H1 (cell line): ENCODE data around the gene TMEM209. TPM values are rescaled to one million over a fixed set of nuclear protein-coding genes. Genes with fewer than 3 reads are reported as not detected.

Experiments used
- CTCF ChIA-PET: fragments of 300-600 bp; sonication (Branson Sonifier 250); formaldehyde crosslinking; loops from one replicate; lab custom pipeline; 2021; ENCODE audit not compliant: partially characterized antibody; lab: Charles Lee
- POLR2A ChIA-PET: fragments of 300-600 bp; sonication (Branson Sonifier 250); formaldehyde crosslinking; loops from one replicate; lab custom pipeline; 2021; ENCODE audit warnings: inconsistent platforms; ENCODE audit not compliant: partially characterized antibody; lab: Charles Lee
- DNase-seq, 2 experiments: peaks; one replicate each; pipeline versions ENCODE4 v3.0.0 to v3.0.0-alpha.2; 2010 to 2022; ENCODE audit warnings: low spot score in 2 of 2, low read depth in 1 of 2, mixed read lengths in 1 of 2
- FAIRE-seq: peaks from 2 replicates; lab custom pipeline; 2011; peaks lifted over from hg19 to GRCh38; lab: Jason Lieb, UNC
- H2AFZ ChIP-seq: 2 replicates; pipeline ENCODE4 v1.8.1; 2012; ENCODE audit warnings: low read length, inconsistent platforms
- H2AK5ac ChIP-seq: 2 replicates; pipeline ENCODE4 v1.6.1; 2013; ENCODE audit warnings: low read depth, low read length
- H2BK120ac ChIP-seq: replicated peaks from 2 replicates; pipeline ENCODE3; 2013; ENCODE audit warnings: low read depth, low read length, inconsistent platforms
- H2BK12ac ChIP-seq: 2 replicates; pipeline ENCODE4 v1.6.1; 2013; ENCODE audit warnings: low read depth, low read length
- H2BK15ac ChIP-seq: 2 replicates; pipeline ENCODE4 v1.6.1; 2013; ENCODE audit warnings: low read length
- H2BK20ac ChIP-seq: 2 replicates; pipeline ENCODE4 v1.6.1; 2013; ENCODE audit warnings: low read length
- H2BK5ac ChIP-seq: 2 replicates; pipeline ENCODE4 v1.6.1; 2013; ENCODE audit warnings: low read depth, low read length
- H3K14ac ChIP-seq: 2 replicates; pipeline ENCODE4 v1.6.1; 2013; ENCODE audit warnings: inconsistent platforms; ENCODE audit not compliant: insufficient read length
- H3K18ac ChIP-seq: 2 replicates; pipeline ENCODE4 v1.6.1; 2013; ENCODE audit warnings: low read length; ENCODE audit errors: extremely low read depth
- H3K23ac ChIP-seq: 2 replicates; pipeline ENCODE4 v1.6.1; 2013; ENCODE audit warnings: inconsistent platforms; ENCODE audit not compliant: insufficient read length
- H3K23me2 ChIP-seq: 2 replicates; pipeline ENCODE4 v1.6.1; 2013; ENCODE audit warnings: low read depth, low read length
- H3K27ac ChIP-seq: 2 replicates; pipeline ENCODE4 v1.6.1; 2011; ENCODE audit warnings: low read depth, low read length, inconsistent platforms
- H3K27me3 ChIP-seq, 4 experiments: replicated peaks in 1 of 4; 1 replicate in 1 of 4; 2 replicates in 3 of 4; pipeline versions ENCODE4 v1.6.1 to v1.8.1; 2011 to 2013; ENCODE audit warnings: low read length in 3 of 4, mild to moderate bottlenecking in 3 of 4, inconsistent platforms in 2 of 4, mixed read lengths in 2 of 4, moderate library complexity in 1 of 4; ENCODE audit not compliant: control insufficient read depth in 3 of 4, insufficient read depth in 3 of 4; ENCODE audit errors: extremely low read depth in 1 of 4
- H3K36me3 ChIP-seq, 4 experiments: 2 replicates each; pipeline versions ENCODE4 v1.6.1 to v1.8.1; 2011 to 2013; ENCODE audit warnings: mild to moderate bottlenecking in 4 of 4, low read length in 3 of 4, moderate library complexity in 2 of 4, control low read depth in 1 of 4, inconsistent platforms in 1 of 4; ENCODE audit not compliant: insufficient read depth in 4 of 4, control insufficient read depth in 2 of 4
- H3K4ac ChIP-seq: replicated peaks from 2 replicates; pipeline ENCODE3; 2013; ENCODE audit warnings: low read length, low read depth, mixed read lengths, inconsistent platforms; ENCODE audit not compliant: insufficient read length
- H3K4me1 ChIP-seq, 4 experiments: replicated peaks in 1 of 4; 1 replicate in 1 of 4; 2 replicates in 3 of 4; pipeline versions ENCODE4 v1.6.1 to v1.8.1; 2011 to 2013; ENCODE audit warnings: low read length in 3 of 4, inconsistent platforms in 2 of 4, mixed read lengths in 1 of 4; ENCODE audit not compliant: insufficient read depth in 4 of 4, control insufficient read depth in 3 of 4
- H3K4me2 ChIP-seq, 2 experiments: 2 replicates each; pipeline versions ENCODE4 v1.6.1 to v1.8.1; 2011 to 2013; ENCODE audit warnings: low read depth in 2 of 2, low read length in 2 of 2, control low read depth in 1 of 2, inconsistent platforms in 1 of 2, mild to moderate bottlenecking in 1 of 2; ENCODE audit not compliant: insufficient read depth in 1 of 2
- H3K4me3 ChIP-seq, 4 experiments: fragments of 200-600, 300-600 bp in 1 of 4; sonication (generic), shearing (Covaris generic), sonication (Bioruptor Twin) in 1 of 4; 2 replicates each; pipeline versions ENCODE4 v1.5.1 to v1.8.1; 2011 to 2016; ENCODE audit warnings: low read length in 4 of 4, low read depth in 3 of 4, control low read depth in 2 of 4, inconsistent platforms in 2 of 4, mild to moderate bottlenecking in 2 of 4, mixed read lengths in 1 of 4, moderate library complexity in 1 of 4; ENCODE audit not compliant: insufficient read depth in 2 of 4; ENCODE audit errors: extremely low read depth in 1 of 4
- H3K56ac ChIP-seq: replicated peaks from 2 replicates; pipeline ENCODE3; 2013; ENCODE audit warnings: low read depth, mild to moderate bottlenecking, mixed read lengths, low read length, inconsistent platforms; ENCODE audit not compliant: insufficient read length
- H3K79me1 ChIP-seq: 2 replicates; pipeline ENCODE4 v1.6.1; 2013; ENCODE audit warnings: low read depth, low read length, control low read depth
- H3K79me2 ChIP-seq, 2 experiments: 2 replicates each; pipeline versions ENCODE4 v1.6.1 to v1.8.1; 2012 to 2013; ENCODE audit warnings: low read length in 2 of 2, mild to moderate bottlenecking in 2 of 2, inconsistent platforms in 1 of 2; ENCODE audit not compliant: insufficient read depth in 2 of 2, control insufficient read depth in 1 of 2
- H3K9ac ChIP-seq, 4 experiments: replicated peaks in 1 of 4; 1 replicate in 1 of 4; 2 replicates in 3 of 4; pipeline versions ENCODE4 v1.6.1 to v1.8.1; 2011 to 2013; ENCODE audit warnings: low read depth in 3 of 4, low read length in 3 of 4, control low read depth in 2 of 4, mild to moderate bottlenecking in 2 of 4, moderate library complexity in 2 of 4, inconsistent platforms in 1 of 4; ENCODE audit errors: extremely low read depth in 1 of 4
- H3K9me3 ChIP-seq, 2 experiments: 2 replicates each; pipeline versions ENCODE4 v1.6.1 to v1.8.1; 2012 to 2013; ENCODE audit warnings: mild to moderate bottlenecking in 2 of 2, moderate library complexity in 2 of 2, control low read depth in 1 of 2, inconsistent platforms in 1 of 2, low read depth in 1 of 2, low read length in 1 of 2, mixed read lengths in 1 of 2; ENCODE audit not compliant: insufficient read depth in 2 of 2
- H4K20me1 ChIP-seq, 2 experiments: replicated peaks in 1 of 2; 2 replicates each; pipeline versions ENCODE3 to v1.8.1; 2011 to 2013; ENCODE audit warnings: inconsistent platforms in 2 of 2, low read length in 2 of 2, mild to moderate bottlenecking in 1 of 2; ENCODE audit not compliant: insufficient read depth in 2 of 2, control insufficient read depth in 1 of 2
- H4K5ac ChIP-seq: 2 replicates; pipeline ENCODE4 v1.6.1; 2013; ENCODE audit warnings: low read length, low read depth, mixed read lengths, inconsistent platforms; ENCODE audit not compliant: insufficient read length
- H4K8ac ChIP-seq: 2 replicates; pipeline ENCODE4 v1.8.0; 2013; ENCODE audit warnings: mild to moderate bottlenecking, moderate library complexity, low read length, inconsistent platforms; ENCODE audit not compliant: insufficient read depth; ENCODE audit errors: extremely low read depth
- H4K91ac ChIP-seq: replicated peaks from 2 replicates; pipeline ENCODE3; 2013; ENCODE audit warnings: low read length, mixed read lengths, inconsistent platforms; ENCODE audit not compliant: insufficient read length
- WGBS, 2 experiments: shearing (Covaris generic) in 1 of 2; methylation state at CpG; one replicate each; pipeline versions ENCODE4 v1.1.6 to v1.1.7; 2013 to 2015; ENCODE audit warnings: low lambda C conversion rate in 2 of 2, mixed read lengths in 2 of 2, inconsistent platforms in 1 of 2, low coverage in 1 of 2, missing lambda C conversion rate in 1 of 2; ENCODE audit not compliant: insufficient replicate concordance in 2 of 2, insufficient coverage in 1 of 2, insufficient read length in 1 of 2; ENCODE audit errors: extremely low coverage in 1 of 2, missing lambda C conversion rate in 1 of 2; 5-methylcytosine and 5-hydroxymethylcytosine counted together
- polyA plus RNA-seq, 7 experiments: library from polyadenylated mRNA; depleted of rRNA in 3 of 7; stranded (reverse) in 5 of 7; unstranded in 2 of 7; fragments of >200 nt in 5 of 7; fragments of 200-250 nt in 2 of 7; gene quantifications; 1 replicate in 5 of 7; 2 replicates in 1 of 7; 4 replicates in 1 of 7; pipeline versions ENCODE4 v1.2.1 to v1.2.3, GENCODE V29; 2011 to 2013; ENCODE audit warnings: missing spikeins in 2 of 7, mixed read lengths in 2 of 7
- total RNA-seq: library from RNA; stranded (reverse); fragmentation: NEBNext Ultra II Directional; extraction: Animal tissue kit (Norgen Biotek cat#: 25700); gene quantifications from 2 replicates; pipeline ENCODE4 v1.2.1, GENCODE V29; 2021

TMEM209 gene
- total and polyA plus RNA-seq, 2 of the 8 experiments (the other 6 are each of a cell fraction or from before 2014, with no cell fraction given): 28.5 to 30.5 TPM

DNA sequence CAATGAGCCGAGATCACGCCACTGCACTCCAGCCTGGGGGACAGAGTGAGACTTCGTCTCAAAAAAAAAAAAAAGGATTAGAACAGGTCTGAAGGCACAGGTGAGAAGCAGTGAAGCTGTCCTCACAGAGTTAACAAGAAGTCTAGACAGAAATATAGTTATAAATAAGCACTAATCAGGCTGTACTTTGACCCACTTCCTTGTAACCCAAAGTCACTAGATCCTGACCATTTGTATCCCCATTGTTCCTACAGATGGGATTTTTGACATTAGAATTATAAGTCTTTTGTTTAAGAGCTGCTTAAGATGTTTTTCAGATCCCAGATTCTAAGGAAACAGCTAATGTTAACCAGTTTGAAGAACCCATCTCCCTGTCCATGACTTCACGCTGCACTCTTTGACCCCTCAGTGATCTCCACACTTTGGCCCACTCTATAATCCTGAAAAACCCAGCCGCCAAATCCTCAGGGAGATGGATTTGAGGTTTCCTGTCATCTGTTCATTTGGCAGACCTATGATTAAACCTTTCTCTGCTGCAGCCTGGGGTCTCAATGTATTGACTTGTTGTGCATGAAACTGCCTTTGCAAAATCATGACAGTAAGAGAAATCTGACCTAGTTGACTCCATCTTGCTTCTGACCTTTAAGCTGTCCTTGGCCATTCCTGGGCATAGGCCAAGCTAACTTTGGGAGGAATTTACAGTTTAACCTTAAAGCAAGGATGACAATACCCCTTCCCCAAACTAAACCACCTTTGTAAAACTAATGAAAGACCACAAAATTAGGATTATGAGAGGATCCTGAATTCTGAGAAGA, 13.8 kb upstream of the TMEM209 start:
- H3K4me1 ChIP-seq: no peaks in the 10 kb centered on the region
- H3K9ac ChIP-seq: no peak overlapping the region
- no peaks in the 10 kb centered on the region for H3K79me2 ChIP-seq
- H2BK12ac ChIP-seq: no peak overlapping the region
- no peak overlapping the region for H4K91ac ChIP-seq
- H3K27ac ChIP-seq: no peak overlapping the region
- H2BK20ac ChIP-seq: no peak overlapping the region
- FAIRE-seq (no peak), DNase-seq (no peak)
- no peak overlapping the region for H3K4me3 ChIP-seq
- H2BK5ac ChIP-seq: no peak overlapping the region
- no peaks in the 10 kb centered on the region for H3K27me3 ChIP-seq
- 0 out of 2 replicates have a peak overlapping the region, but pooled peaks have one; percentile 5 for H2AFZ ChIP-seq
- H4K5ac ChIP-seq: no peak overlapping the region
- H3K23me2 ChIP-seq: no peaks in the 10 kb centered on the region
- no peaks in the 10 kb centered on the region for H3K9me3 ChIP-seq
- ChIA-PET CTCF (interaction anchor here (0.6 to 1.7 kb wide), 3 partner anchors 13 to 197 kb away, joined by 3 to 4 read pairs (median 3); partner anchors contain the start of gene TMEM209), POLR2A (interaction anchor here (0.6 to 1.0 kb wide), 2 partner anchors 14 to 268 kb away, joined by 3 read pairs; partner anchors contain the start of gene TMEM209)
- no peak overlapping the region for H2BK15ac ChIP-seq
- no peaks in the 10 kb centered on the region for H3K36me3 ChIP-seq
- 95% methylated on average over 3 of the region's 5 CpGs; no CpG with 5 or more reads in 1 of the 2 experiments for WGBS, 2 experiments
- no peak overlapping the region for H2BK120ac ChIP-seq
- no peak overlapping the region for H3K23ac ChIP-seq
- no peak overlapping the region for H3K14ac ChIP-seq
- no peak overlapping the region for H3K4me2 ChIP-seq
- no peaks in the 10 kb centered on the region for H3K79me1 ChIP-seq
- no peak overlapping the region for H4K8ac ChIP-seq
- H3K18ac ChIP-seq: no peak overlapping the region
- no peak overlapping the region for H3K4ac ChIP-seq
- no peak overlapping the region for H2AK5ac ChIP-seq
- no peak overlapping the region for H3K56ac ChIP-seq
- H4K20me1 ChIP-seq: no peaks in the 10 kb centered on the region
